Progenitor cell of endocrine pancreas (in vitro differentiated cells): ENCODE measurements around the gene ME3. TPM values are rescaled to one million over a fixed set of nuclear protein-coding genes. Genes with fewer than 3 reads are reported as not detected.

Source experiments
- DNase-seq: peaks from one replicate; pipeline ENCODE4 v3.0.0; 2021; ENCODE audit warnings: low spot score; ENCODE audit not compliant: unreplicated experiment
- H3K27ac Mint-ChIP-seq: 2 replicates; pipeline ENCODE4 v1.8.0; 2021; ENCODE audit warnings: mild to moderate bottlenecking, moderate library complexity, mixed read lengths
- H3K27me3 Mint-ChIP-seq: 2 replicates; pipeline ENCODE4 v1.8.0; 2021; ENCODE audit warnings: mixed read lengths
- H3K36me3 Mint-ChIP-seq: 2 replicates; pipeline ENCODE4 v1.8.0; 2022; ENCODE audit warnings: mixed read lengths; ENCODE audit not compliant: insufficient read depth
- H3K4me1 Mint-ChIP-seq: 2 replicates; pipeline ENCODE4 v1.8.0; 2021; ENCODE audit warnings: low read depth, mixed read lengths
- H3K4me3 Mint-ChIP-seq: 2 replicates; pipeline ENCODE4 v1.8.0; 2021; ENCODE audit warnings: low read depth, mild to moderate bottlenecking, moderate library complexity, mixed read lengths
- H3K9me3 Mint-ChIP-seq: 2 replicates; pipeline ENCODE4 v1.8.0; 2021; ENCODE audit warnings: low read depth, mixed read lengths
- CTCF ChIP-seq: fragments of 200-600 bp; sonication (generic); IDR thresholded peaks from one replicate; pipeline ENCODE4 v1.5.0; 2021; ENCODE audit warnings: antibody characterized with exemption, mild to moderate bottlenecking; ENCODE audit not compliant: unreplicated experiment
- total RNA-seq: library from RNA; stranded (reverse); gene quantifications from 2 replicates; pipeline ENCODE4 v1.2.1, GENCODE V29; 2021

ME3 gene
- total RNA-seq, 1 donor from 2014 or later, result 8.6 TPM

GRCh38 chr11:86630229-86630981 is 42.0 kb downstream of the ME3 start:
- DNase-seq, result no peak
- Mint-ChIP-seq H3K4me1 (no peaks in the 10 kb centered on the region), H3K27me3 (peaks cover 7% of the 10 kb centered on the region), H3K36me3 (no peaks in the 10 kb centered on the region), H3K9me3 (no peaks in the 10 kb centered on the region), H3K4me3 (no peak overlapping the region), H3K27ac (peak overlapping the region; percentile 13)
- TF ChIP-seq CTCF, result no peak

- no peak for DNase-seq
- Mint-ChIP-seq H3K27me3 (peaks cover 4% of the 10 kb centered on the region), H3K4me3 (no peak overlapping the region), H3K9me3 (no peaks in the 10 kb centered on the region), H3K27ac (peak overlapping the region; percentile 63), H3K36me3 (no peaks in the 10 kb centered on the region), H3K4me1 (no peaks in the 10 kb centered on the region)
- TF ChIP-seq CTCF, result no peak
Observed at GRCh38 chr11:86629045-86629706, 43.2 kb downstream of the ME3 start.

- no peaks in the 10 kb centered on the region for H3K27me3 Mint-ChIP-seq
- H3K9me3 Mint-ChIP-seq, result no peaks in the 10 kb centered on the region
- no peaks in the 10 kb centered on the region for H3K4me1 Mint-ChIP-seq
- TF ChIP-seq CTCF, result no peak
- H3K36me3 Mint-ChIP-seq, result no peaks in the 10 kb centered on the region
- no peak overlapping the region for H3K27ac Mint-ChIP-seq
- H3K4me3 Mint-ChIP-seq, result no peak overlapping the region
- DNase-seq, result no peak
Observed at GRCh38 chr11:86627776-86628455, 44.5 kb downstream of the ME3 start.

- no peaks in the 10 kb centered on the region for H3K36me3 Mint-ChIP-seq
- TF ChIP-seq CTCF, result no peak
- no peak overlapping the region for H3K4me3 Mint-ChIP-seq
- H3K27ac Mint-ChIP-seq, result no peak overlapping the region
- H3K9me3 Mint-ChIP-seq, result no peaks in the 10 kb centered on the region
- DNase-seq, result no peak
- H3K4me1 Mint-ChIP-seq, result peaks cover 15% of the 10 kb centered on the region
- no peaks in the 10 kb centered on the region for H3K27me3 Mint-ChIP-seq
Observed at GRCh38 chr11:86625981-86626380, 46.4 kb downstream of the ME3 start.

- Mint-ChIP-seq H3K4me1 (peaks cover 15% of the 10 kb centered on the region), H3K27me3 (no peaks in the 10 kb centered on the region), H3K36me3 (no peaks in the 10 kb centered on the region), H3K4me3 (no peak overlapping the region), H3K27ac (no peak overlapping the region), H3K9me3 (no peaks in the 10 kb centered on the region)
- no peak for DNase-seq
- TF ChIP-seq CTCF, result no peak
Observed at GRCh38 chr11:86625544-86625943, 46.9 kb downstream of the ME3 start.
